Upper lobe of right lung (tissue), 1 donor: Measurements from ENCODE around the gene PPFIA2. TPM values are rescaled to one million over a fixed set of nuclear protein-coding genes. Genes with fewer than 3 reads are reported as not detected.

Experiments used
- ATAC-seq: fragments of 200-7000 bp; cut with Tn5 transposase; one replicate; pipeline ENCODE4 v1.9.1; 2020; ENCODE audit warnings: mild to moderate bottlenecking, moderate library complexity
- DNase-seq: peaks from one replicate; pipeline ENCODE4 v3.0.0-alpha.2; 2020
- H3K27ac ChIP-seq: fragments of 200-600 bp; one replicate; pipeline ENCODE4 v1.8.0; 2022
- H3K27me3 ChIP-seq: fragments of 200-600 bp; one replicate; pipeline ENCODE4 v1.8.0; 2022; ENCODE audit warnings: mild to moderate bottlenecking
- H3K36me3 ChIP-seq: fragments of 200-600 bp; one replicate; pipeline ENCODE4 v1.8.0; 2022
- H3K4me1 ChIP-seq: fragments of 200-600 bp; one replicate; pipeline ENCODE4 v1.8.0; 2022
- H3K4me3 ChIP-seq: fragments of 200-600 bp; one replicate; pipeline ENCODE4 v1.8.0; 2022; ENCODE audit warnings: mild to moderate bottlenecking
- H3K9me3 ChIP-seq: fragments of 200-600 bp; one replicate; pipeline ENCODE4 v1.8.0; 2022
- intact Hi-C: fragments of 100-400 bp; cut with DNase I; formaldehyde crosslinking; loops from one replicate; pipeline ENCODE4 v1.11.0; 2022
- total RNA-seq: library from RNA; stranded (reverse); fragmentation: NEBNext Ultra II Directional; extraction: Animal tissue kit (Norgen Biotek cat#: 25700); gene quantifications from one replicate; pipeline ENCODE4 v1.2.1, GENCODE V29; 2021
- TF ChIP-seq, protein P1 (sequence below): fragments of 200-600 bp; IDR thresholded peaks from one replicate; pipeline ENCODE4 v1.8.0; 2022; ENCODE audit warnings: antibody characterized with exemption
- donor health status: DM: no; HTN: yes; CAD: no; lungs with severe emphysema.

The PPFIA2 gene
- total RNA-seq, 1 donor from 2014 or later = 1.4 TPM

DNA sequence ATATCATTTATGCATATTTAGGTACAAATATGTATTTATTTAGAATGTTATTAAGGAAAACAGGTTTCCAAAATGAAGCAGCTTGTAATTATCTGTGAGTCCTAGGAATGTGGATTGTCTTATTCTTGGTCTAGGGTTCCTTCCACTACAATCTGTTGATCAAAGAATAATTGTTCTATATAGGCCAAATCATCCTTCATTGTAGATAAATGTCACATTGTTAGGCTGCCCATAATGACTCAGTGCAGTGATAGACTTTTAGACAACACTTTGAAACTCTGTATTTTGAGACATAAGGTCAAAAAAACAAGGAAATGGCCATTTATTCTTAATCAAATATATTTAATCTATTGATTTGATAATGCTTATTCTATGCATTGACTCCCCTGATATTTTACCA, 398.2 kb downstream of the PPFIA2 start:
- no peaks in the 10 kb centered on the region for H3K4me1 ChIP-seq
- TF ChIP-seq, protein P1, sequence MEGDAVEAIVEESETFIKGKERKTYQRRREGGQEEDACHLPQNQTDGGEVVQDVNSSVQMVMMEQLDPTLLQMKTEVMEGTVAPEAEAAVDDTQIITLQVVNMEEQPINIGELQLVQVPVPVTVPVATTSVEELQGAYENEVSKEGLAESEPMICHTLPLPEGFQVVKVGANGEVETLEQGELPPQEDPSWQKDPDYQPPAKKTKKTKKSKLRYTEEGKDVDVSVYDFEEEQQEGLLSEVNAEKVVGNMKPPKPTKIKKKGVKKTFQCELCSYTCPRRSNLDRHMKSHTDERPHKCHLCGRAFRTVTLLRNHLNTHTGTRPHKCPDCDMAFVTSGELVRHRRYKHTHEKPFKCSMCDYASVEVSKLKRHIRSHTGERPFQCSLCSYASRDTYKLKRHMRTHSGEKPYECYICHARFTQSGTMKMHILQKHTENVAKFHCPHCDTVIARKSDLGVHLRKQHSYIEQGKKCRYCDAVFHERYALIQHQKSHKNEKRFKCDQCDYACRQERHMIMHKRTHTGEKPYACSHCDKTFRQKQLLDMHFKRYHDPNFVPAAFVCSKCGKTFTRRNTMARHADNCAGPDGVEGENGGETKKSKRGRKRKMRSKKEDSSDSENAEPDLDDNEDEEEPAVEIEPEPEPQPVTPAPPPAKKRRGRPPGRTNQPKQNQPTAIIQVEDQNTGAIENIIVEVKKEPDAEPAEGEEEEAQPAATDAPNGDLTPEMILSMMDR = no peak
- no peaks in the 10 kb centered on the region for H3K9me3 ChIP-seq
- DNase-seq (no peak), ATAC-seq (no peak)
- intact Hi-C loops = no loop called here
- H3K27me3 ChIP-seq = no peaks in the 10 kb centered on the region
- H3K27ac ChIP-seq = no peak overlapping the region
- no peaks in the 10 kb centered on the region for H3K36me3 ChIP-seq
- no peak overlapping the region for H3K4me3 ChIP-seq

- TF ChIP-seq, protein P1 = no peak
- H3K27me3 ChIP-seq = no peaks in the 10 kb centered on the region
- no peak for DNase-seq
- no peak overlapping the region for H3K4me3 ChIP-seq
- ATAC-seq = no peak
- H3K27ac ChIP-seq = no peak overlapping the region
- intact Hi-C loops = no loop called here
- H3K36me3 ChIP-seq = no peaks in the 10 kb centered on the region
- no peaks in the 10 kb centered on the region for H3K4me1 ChIP-seq
- no peaks in the 10 kb centered on the region for H3K9me3 ChIP-seq
Observed at GRCh38 chr12:81359736-81360135, 399.4 kb downstream of the PPFIA2 start.

- Histone ChIP-seq H3K4me3 (no peak overlapping the region), H3K9me3 (no peaks in the 10 kb centered on the region), H3K36me3 (no peaks in the 10 kb centered on the region), H3K27me3 (no peaks in the 10 kb centered on the region), H3K27ac (no peak overlapping the region), H3K4me1 (no peaks in the 10 kb centered on the region)
- TF ChIP-seq, protein P1 = no peak
- ATAC-seq (no peak), DNase-seq (no peak)
- intact Hi-C loops = no loop called here
Observed at GRCh38 chr12:81354327-81354932, 404.7 kb downstream of the PPFIA2 start.

DNA sequence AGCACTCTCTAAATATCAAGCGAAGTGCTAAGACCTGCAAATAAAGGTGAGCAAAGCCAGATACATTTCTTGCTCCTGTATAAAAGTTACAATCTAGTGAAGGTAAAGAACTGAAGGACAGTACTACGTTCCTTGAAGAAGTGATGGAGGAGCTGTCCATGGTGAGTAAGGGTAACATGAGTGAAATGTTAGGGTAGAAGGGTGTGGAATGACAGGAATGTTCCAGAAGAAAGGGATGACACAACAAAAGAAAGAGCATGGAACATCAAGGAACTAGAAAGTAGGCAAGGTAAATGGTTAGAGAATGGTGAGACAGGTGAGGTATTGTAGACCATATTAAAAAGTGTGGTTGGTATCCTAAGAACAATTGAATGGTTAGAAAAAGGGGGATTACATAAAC, 408.8 kb downstream of the PPFIA2 start:
- intact Hi-C loops = no loop called here
- no peaks in the 10 kb centered on the region for H3K4me1 ChIP-seq
- DNase-seq (no peak), ATAC-seq (no peak)
- no peak overlapping the region for H3K4me3 ChIP-seq
- no peaks in the 10 kb centered on the region for H3K9me3 ChIP-seq
- H3K27ac ChIP-seq = no peak overlapping the region
- H3K27me3 ChIP-seq = no peaks in the 10 kb centered on the region
- no peaks in the 10 kb centered on the region for H3K36me3 ChIP-seq
- TF ChIP-seq, protein P1 = no peak

GRCh38 chr12:81347404-81347803, 411.7 kb downstream of the PPFIA2 start:
- no peaks in the 10 kb centered on the region for H3K36me3 ChIP-seq
- no peak overlapping the region for H3K4me3 ChIP-seq
- H3K9me3 ChIP-seq = no peaks in the 10 kb centered on the region
- no peaks in the 10 kb centered on the region for H3K4me1 ChIP-seq
- H3K27ac ChIP-seq = no peak overlapping the region
- ATAC-seq (no peak), DNase-seq (no peak)
- intact Hi-C loops = no loop called here
- TF ChIP-seq, protein P1 = no peak
- H3K27me3 ChIP-seq = no peaks in the 10 kb centered on the region

GRCh38 chr12:81340910-81341309, 418.2 kb downstream of the PPFIA2 start:
- H3K4me1 ChIP-seq = no peaks in the 10 kb centered on the region
- H3K4me3 ChIP-seq = no peak overlapping the region
- TF ChIP-seq, protein P1 = no peak
- intact Hi-C loops = no loop called here
- H3K27me3 ChIP-seq = no peaks in the 10 kb centered on the region
- no peak for DNase-seq
- no peak for ATAC-seq
- H3K36me3 ChIP-seq = no peaks in the 10 kb centered on the region
- no peak overlapping the region for H3K27ac ChIP-seq
- no peaks in the 10 kb centered on the region for H3K9me3 ChIP-seq
